ENCODE results near the gene CRKL. TPM values are rescaled to one million over a fixed set of nuclear protein-coding genes. Genes with fewer than 3 reads are reported as not detected.

CRKL gene
- total RNA-seq, 2 experiments from 2014 or later = 57.7 to 70.9 TPM

DNA sequence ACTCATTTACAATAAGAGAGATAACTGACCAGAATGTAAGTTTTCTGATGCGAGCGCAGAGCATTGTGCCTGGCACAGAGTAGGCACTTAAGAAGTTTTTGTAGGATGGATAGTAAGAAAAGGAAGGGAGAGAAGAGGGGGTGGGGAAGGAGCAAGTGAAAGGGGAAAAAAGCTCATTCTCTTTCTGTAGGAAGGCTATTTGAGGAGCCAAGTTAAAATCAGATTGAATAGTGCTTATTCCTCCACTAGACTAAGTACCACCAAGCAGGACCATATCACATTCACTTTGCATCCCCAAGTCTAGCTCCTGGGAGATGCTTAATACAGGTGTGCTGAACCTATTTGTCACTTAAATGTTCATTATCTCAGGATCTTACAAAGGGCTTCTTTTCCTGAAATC is 14.1 kb upstream of the CRKL start:
- no peak overlapping the region for H3K4me3 ChIP-seq (ENCODE audit: low read depth, low read length, poor library complexity, severe bottlenecking)
- no TSS peak for BruUV-seq (replicated peaks)
- H2AFZ ChIP-seq (ENCODE audit: low read length) = no peak overlapping the region
- no peak overlapping the region for H3K27ac ChIP-seq (ENCODE audit: low read depth, low read length, poor library complexity, severe bottlenecking)
- no peak overlapping the region for H3K4me2 ChIP-seq (ENCODE audit: low read length)
- TF ChIP-seq, protein P1, sequence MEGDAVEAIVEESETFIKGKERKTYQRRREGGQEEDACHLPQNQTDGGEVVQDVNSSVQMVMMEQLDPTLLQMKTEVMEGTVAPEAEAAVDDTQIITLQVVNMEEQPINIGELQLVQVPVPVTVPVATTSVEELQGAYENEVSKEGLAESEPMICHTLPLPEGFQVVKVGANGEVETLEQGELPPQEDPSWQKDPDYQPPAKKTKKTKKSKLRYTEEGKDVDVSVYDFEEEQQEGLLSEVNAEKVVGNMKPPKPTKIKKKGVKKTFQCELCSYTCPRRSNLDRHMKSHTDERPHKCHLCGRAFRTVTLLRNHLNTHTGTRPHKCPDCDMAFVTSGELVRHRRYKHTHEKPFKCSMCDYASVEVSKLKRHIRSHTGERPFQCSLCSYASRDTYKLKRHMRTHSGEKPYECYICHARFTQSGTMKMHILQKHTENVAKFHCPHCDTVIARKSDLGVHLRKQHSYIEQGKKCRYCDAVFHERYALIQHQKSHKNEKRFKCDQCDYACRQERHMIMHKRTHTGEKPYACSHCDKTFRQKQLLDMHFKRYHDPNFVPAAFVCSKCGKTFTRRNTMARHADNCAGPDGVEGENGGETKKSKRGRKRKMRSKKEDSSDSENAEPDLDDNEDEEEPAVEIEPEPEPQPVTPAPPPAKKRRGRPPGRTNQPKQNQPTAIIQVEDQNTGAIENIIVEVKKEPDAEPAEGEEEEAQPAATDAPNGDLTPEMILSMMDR (conservative IDR thresholded peaks at IDR 0.05; ENCODE audit: low read length) = no peak
- TF ChIP-seq EZH2phosphoT487 (IDR thresholded peaks at IDR 0.05; ENCODE audit: borderline replicate concordance, low read depth, low read length) = no peak
- no peaks in the 10 kb centered on the region for H3K79me2 ChIP-seq (ENCODE audit: insufficient read depth, low read depth, low read length)
- no peak for DNase-seq (ENCODE audit: low spot score)
- H4K20me1 ChIP-seq (ENCODE audit: insufficient read depth, low read length) = no peaks in the 10 kb centered on the region; the same call in 1 of the 2 replicates
- no peaks in the 10 kb centered on the region for H3K9me3 ChIP-seq (ENCODE audit: low read length)
- no peaks in the 10 kb centered on the region for H3K9me2 ChIP-seq (ENCODE audit: insufficient read depth, low read length)
- POLR2A ChIA-PET = no interaction called here
- CTCF ChIA-PET (ENCODE audit: unreplicated experiment) = no interaction called here
- H3K36me3 ChIP-seq (ENCODE audit: insufficient read depth, low read length) = no peaks in the 10 kb centered on the region
- intact Hi-C loops (cut with micrococcal nuclease; ENCODE audit: unreplicated experiment) = no loop called here
- H3K4me1 ChIP-seq (ENCODE audit: insufficient read depth, low read length, poor library complexity, severe bottlenecking) = no peaks in the 10 kb centered on the region

DNA sequence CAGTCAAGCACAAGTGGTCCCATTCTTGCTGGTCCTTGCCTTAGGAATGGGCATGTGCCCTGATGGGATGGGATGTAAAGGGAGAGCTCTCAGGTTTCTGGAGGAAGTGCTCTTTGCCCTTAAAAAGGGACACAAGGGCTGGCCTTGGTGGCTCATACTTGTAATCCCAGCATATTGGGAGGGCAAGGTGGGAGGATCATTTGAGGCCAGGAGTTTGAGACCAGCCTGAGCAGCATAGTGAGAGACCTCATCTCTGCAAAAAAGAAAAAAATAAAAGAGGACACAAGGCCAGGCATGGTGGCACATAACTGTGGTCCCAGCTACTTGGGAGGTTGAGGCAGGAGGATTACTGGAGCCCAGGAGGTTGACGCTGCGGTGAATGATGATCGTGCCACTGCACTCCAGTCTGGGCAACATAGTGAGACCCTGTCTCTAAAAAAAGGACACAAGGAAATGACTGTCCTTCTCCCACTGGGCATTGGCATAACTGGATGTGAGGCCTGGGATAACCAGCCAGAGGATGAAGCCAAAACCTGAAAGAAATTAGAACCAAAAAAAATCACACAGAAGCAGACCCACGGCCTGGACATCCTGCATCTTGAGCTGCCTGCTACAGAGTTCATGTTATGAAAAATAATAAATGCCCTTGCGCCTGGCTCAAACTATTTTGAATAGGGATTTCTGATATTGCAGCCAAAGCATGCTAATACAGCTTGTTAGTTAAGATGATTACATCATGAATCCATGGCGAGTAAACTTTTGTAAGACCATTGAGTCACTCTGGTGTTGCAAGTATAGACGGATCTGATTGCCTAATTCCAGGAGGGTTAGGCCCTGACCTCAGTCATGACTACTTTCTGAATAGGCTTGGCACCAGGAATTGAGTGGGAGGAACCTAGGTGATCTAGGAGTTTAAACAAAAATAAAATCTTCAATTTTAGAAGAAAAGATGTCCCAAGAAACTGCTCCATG is 12.9 kb upstream of the CRKL start:
- POLR2A ChIA-PET = no interaction called here
- Histone ChIP-seq H3K9me2 (ENCODE audit: insufficient read depth, low read length) (no peaks in the 10 kb centered on the region), H3K36me3 (ENCODE audit: insufficient read depth, low read length) (no peaks in the 10 kb centered on the region), H4K20me1 (ENCODE audit: insufficient read depth, low read length) (no peaks in the 10 kb centered on the region; the same call in 1 of the 2 replicates), H3K27ac (ENCODE audit: low read depth, low read length, poor library complexity, severe bottlenecking) (no peak overlapping the region), H3K9me3 (ENCODE audit: low read length) (no peaks in the 10 kb centered on the region), H3K4me3 (ENCODE audit: low read depth, low read length, poor library complexity, severe bottlenecking) (no peak overlapping the region), H3K4me2 (ENCODE audit: low read length) (no peak overlapping the region), H3K79me2 (ENCODE audit: insufficient read depth, low read depth, low read length) (no peaks in the 10 kb centered on the region), H3K4me1 (ENCODE audit: insufficient read depth, low read length, poor library complexity, severe bottlenecking) (no peaks in the 10 kb centered on the region), H2AFZ (ENCODE audit: low read length) (no peak overlapping the region)
- CTCF ChIA-PET (ENCODE audit: unreplicated experiment) = interaction anchor here (1.0 kb wide), 1 partner anchor 15 kb away, joined by 3 read pairs; no protein-coding TSS in a partner anchor
- BruUV-seq (replicated peaks) = no TSS peak
- intact Hi-C loops (cut with micrococcal nuclease; ENCODE audit: unreplicated experiment) = no loop called here
- TF ChIP-seq EZH2phosphoT487 (IDR thresholded peaks at IDR 0.05; ENCODE audit: borderline replicate concordance, low read depth, low read length) = no peak
- TF ChIP-seq, protein P1 (conservative IDR thresholded peaks at IDR 0.05; ENCODE audit: low read length) = no peak
- no peak for DNase-seq (ENCODE audit: low spot score)

DNA sequence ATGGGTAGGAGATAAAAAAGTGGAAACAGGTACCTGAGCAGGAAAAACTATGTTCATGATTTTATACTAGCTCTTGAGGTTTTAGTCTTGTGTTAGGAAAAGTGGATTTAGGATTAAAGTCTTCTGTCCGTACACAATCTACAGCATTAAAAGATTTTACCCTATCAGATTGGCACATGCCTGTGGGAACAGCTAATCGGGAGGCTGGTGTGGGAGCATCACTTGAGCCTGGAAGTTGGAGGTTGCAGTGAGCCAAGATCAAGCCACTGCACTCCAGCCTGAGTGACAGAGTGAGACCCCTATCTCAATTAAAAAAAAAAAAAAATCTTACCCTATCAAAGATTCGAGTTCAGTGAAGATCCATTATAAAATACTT is 12.2 kb upstream of the CRKL start:
- Histone ChIP-seq H3K4me2 (ENCODE audit: low read length) (no peak overlapping the region), H3K79me2 (ENCODE audit: insufficient read depth, low read depth, low read length) (no peaks in the 10 kb centered on the region), H3K4me3 (ENCODE audit: low read depth, low read length, poor library complexity, severe bottlenecking) (no peak overlapping the region), H2AFZ (ENCODE audit: low read length) (no peak overlapping the region), H3K4me1 (ENCODE audit: insufficient read depth, low read length, poor library complexity, severe bottlenecking) (no peaks in the 10 kb centered on the region), H3K9me2 (ENCODE audit: insufficient read depth, low read length) (no peaks in the 10 kb centered on the region), H3K36me3 (ENCODE audit: insufficient read depth, low read length) (no peaks in the 10 kb centered on the region), H4K20me1 (ENCODE audit: insufficient read depth, low read length) (no peaks in the 10 kb centered on the region; the same call in 1 of the 2 replicates), H3K27ac (ENCODE audit: low read depth, low read length, poor library complexity, severe bottlenecking) (no peak overlapping the region), H3K9me3 (ENCODE audit: low read length) (no peaks in the 10 kb centered on the region)
- CTCF ChIA-PET (ENCODE audit: unreplicated experiment) = interaction anchor here (1.0 kb wide), 1 partner anchor 15 kb away, joined by 3 read pairs; no protein-coding TSS in a partner anchor
- intact Hi-C loops (cut with micrococcal nuclease; ENCODE audit: unreplicated experiment) = no loop called here
- POLR2A ChIA-PET = no interaction called here
- TF ChIP-seq, protein P1 (conservative IDR thresholded peaks at IDR 0.05; ENCODE audit: low read length) = no peak
- no peak for TF ChIP-seq EZH2phosphoT487 (IDR thresholded peaks at IDR 0.05; ENCODE audit: borderline replicate concordance, low read depth, low read length)
- DNase-seq (ENCODE audit: low spot score) = no peak
- no TSS peak for BruUV-seq (replicated peaks)
